Ishikawa (cell line): ENCODE measurements around the gene DNAL1.

Source experiments
- CEBPB ChIP-seq: IDR thresholded peaks from 2 replicates; pipeline ENCODE4 v1.6.1; 2012
- CREB1 ChIP-seq: IDR thresholded peaks from 2 replicates; pipeline ENCODE4 v1.6.1; 2012; ENCODE audit warnings: low read depth
- EGR1 ChIP-seq: IDR thresholded peaks from 2 replicates; pipeline ENCODE4 v1.6.1; 2012
- EP300 ChIP-seq: IDR thresholded peaks from 2 replicates; pipeline ENCODE4 v1.6.1; 2012; ENCODE audit warnings: borderline replicate concordance
- FOXM1 ChIP-seq: IDR thresholded peaks from 2 replicates; pipeline ENCODE4 v1.6.1; 2012; ENCODE audit warnings: low read depth, borderline replicate concordance
- NFIC ChIP-seq: IDR thresholded peaks from 2 replicates; pipeline ENCODE4 v1.6.1; 2012
- RAD21 ChIP-seq: IDR thresholded peaks from 2 replicates; pipeline ENCODE4 v1.6.1; 2012; ENCODE audit warnings: low read depth
- TAF1 ChIP-seq: IDR thresholded peaks from 2 replicates; pipeline ENCODE4 v1.6.1; 2012; ENCODE audit warnings: low read depth, mild to moderate bottlenecking
- TCF12 ChIP-seq: IDR thresholded peaks from 2 replicates; pipeline ENCODE4 v1.6.1; 2012; ENCODE audit warnings: low read depth
- TEAD4 ChIP-seq: IDR thresholded peaks from 2 replicates; pipeline ENCODE4 v1.6.1; 2012
- YY1 ChIP-seq: IDR thresholded peaks from 2 replicates; pipeline ENCODE4 v1.6.1; 2012; ENCODE audit warnings: low read depth
- ZBTB7A ChIP-seq: IDR thresholded peaks from 2 replicates; pipeline ENCODE4 v1.6.1; 2012; ENCODE audit warnings: low read depth
- TF ChIP-seq, protein P1 (sequence below): IDR thresholded peaks from 2 replicates; pipeline ENCODE4 v1.6.1; 2012
- TF ChIP-seq, protein P2 (sequence below): IDR thresholded peaks from 2 replicates; pipeline ENCODE4 v1.6.1; 2012
- TF ChIP-seq, protein P3 (sequence below): IDR thresholded peaks from 2 replicates; pipeline ENCODE4 v1.6.1; 2012; ENCODE audit warnings: low read depth, mild to moderate bottlenecking

The DNAL1 gene

DNA sequence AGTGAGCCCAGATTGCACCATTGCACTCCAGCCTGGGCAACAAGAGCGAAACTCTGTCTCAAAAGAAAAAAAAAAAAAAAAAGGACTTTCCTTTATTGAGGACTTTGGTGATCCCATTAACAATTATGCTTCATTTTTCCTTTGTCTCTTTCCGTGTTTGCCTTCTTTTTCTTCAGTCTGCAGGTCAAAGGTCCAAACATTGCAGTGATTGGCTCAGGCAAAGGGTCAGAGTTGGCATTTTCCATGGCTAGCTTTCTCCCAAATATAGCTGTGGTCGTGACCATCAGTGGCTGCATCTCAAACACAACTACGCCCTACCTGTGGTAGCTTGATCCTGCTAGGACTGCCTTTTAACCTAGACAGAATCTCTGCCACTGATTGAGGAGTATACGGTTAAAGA, 7.0 kb upstream of the DNAL1 start:
- TF ChIP-seq, protein P1, sequence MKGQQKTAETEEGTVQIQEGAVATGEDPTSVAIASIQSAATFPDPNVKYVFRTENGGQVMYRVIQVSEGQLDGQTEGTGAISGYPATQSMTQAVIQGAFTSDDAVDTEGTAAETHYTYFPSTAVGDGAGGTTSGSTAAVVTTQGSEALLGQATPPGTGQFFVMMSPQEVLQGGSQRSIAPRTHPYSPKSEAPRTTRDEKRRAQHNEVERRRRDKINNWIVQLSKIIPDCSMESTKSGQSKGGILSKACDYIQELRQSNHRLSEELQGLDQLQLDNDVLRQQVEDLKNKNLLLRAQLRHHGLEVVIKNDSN, result no peak
- TF ChIP-seq TEAD4 (no peak), EP300 (no peak), FOXM1 (no peak), TCF12 (no peak), CEBPB (no peak), NFIC (no peak), RAD21 (no peak), TAF1 (no peak)
- TF ChIP-seq, protein P2, sequence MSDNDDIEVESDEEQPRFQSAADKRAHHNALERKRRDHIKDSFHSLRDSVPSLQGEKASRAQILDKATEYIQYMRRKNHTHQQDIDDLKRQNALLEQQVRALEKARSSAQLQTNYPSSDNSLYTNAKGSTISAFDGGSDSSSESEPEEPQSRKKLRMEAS, result no peak
- TF ChIP-seq, protein P3, sequence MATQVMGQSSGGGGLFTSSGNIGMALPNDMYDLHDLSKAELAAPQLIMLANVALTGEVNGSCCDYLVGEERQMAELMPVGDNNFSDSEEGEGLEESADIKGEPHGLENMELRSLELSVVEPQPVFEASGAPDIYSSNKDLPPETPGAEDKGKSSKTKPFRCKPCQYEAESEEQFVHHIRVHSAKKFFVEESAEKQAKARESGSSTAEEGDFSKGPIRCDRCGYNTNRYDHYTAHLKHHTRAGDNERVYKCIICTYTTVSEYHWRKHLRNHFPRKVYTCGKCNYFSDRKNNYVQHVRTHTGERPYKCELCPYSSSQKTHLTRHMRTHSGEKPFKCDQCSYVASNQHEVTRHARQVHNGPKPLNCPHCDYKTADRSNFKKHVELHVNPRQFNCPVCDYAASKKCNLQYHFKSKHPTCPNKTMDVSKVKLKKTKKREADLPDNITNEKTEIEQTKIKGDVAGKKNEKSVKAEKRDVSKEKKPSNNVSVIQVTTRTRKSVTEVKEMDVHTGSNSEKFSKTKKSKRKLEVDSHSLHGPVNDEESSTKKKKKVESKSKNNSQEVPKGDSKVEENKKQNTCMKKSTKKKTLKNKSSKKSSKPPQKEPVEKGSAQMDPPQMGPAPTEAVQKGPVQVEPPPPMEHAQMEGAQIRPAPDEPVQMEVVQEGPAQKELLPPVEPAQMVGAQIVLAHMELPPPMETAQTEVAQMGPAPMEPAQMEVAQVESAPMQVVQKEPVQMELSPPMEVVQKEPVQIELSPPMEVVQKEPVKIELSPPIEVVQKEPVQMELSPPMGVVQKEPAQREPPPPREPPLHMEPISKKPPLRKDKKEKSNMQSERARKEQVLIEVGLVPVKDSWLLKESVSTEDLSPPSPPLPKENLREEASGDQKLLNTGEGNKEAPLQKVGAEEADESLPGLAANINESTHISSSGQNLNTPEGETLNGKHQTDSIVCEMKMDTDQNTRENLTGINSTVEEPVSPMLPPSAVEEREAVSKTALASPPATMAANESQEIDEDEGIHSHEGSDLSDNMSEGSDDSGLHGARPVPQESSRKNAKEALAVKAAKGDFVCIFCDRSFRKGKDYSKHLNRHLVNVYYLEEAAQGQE, result no peak

DNA sequence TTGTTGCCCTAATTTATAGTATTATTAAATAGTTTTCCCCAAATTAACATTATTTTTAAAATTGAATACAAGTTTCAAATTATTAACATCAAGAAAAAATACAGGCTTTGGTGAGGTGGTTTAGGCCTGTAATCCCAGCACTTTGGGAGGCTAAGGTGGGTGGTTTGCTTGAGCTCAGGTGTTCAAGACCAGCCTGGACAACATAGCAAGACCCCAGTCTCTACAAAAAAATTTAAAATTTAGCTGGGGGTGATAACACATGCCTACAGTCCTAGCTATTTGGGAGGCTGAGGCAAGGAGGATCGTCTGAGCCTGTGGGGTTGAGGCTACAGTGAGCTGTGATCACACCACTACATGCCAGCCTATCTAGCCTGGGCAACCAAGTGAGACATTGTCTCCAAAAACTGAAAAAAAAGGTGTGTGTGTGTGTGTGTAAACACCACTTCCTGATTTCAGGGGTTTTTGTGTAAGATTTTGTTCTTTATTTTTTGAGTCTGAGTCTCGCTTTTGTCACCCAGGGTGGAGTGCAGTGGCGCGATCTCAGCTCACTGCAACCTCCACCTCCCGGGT, 3.9 kb upstream of the DNAL1 start:
- TF ChIP-seq, protein P3, result no peak
- no peak for TF ChIP-seq CEBPB

DNA sequence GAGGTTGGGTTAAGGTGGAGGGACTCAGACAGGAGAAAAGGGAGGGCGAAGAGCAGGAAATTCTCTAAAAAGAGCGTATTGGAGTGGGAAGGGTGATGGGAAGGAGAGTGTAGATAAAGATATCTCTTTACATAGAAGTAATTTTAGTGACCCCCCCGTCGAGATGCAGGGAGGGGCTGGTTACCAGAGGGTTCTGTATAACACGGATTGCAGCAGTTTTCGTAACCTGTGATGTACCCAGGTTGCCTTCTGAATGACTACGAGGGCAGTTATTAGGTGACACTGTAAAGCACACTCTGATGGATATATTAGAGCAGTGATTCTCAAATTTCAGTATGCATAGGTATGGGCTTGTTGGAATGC, 443 bp downstream of the DNAL1 start:
- TF ChIP-seq TEAD4 (no peak), YY1 (no peak), TAF1 (no peak), EGR1 (no peak), ZBTB7A (no peak), TCF12 (no peak), EP300 (no peak), RAD21 (no peak), CREB1 (no peak), FOXM1 (no peak)
- TF ChIP-seq, protein P1, result no peak

DNA sequence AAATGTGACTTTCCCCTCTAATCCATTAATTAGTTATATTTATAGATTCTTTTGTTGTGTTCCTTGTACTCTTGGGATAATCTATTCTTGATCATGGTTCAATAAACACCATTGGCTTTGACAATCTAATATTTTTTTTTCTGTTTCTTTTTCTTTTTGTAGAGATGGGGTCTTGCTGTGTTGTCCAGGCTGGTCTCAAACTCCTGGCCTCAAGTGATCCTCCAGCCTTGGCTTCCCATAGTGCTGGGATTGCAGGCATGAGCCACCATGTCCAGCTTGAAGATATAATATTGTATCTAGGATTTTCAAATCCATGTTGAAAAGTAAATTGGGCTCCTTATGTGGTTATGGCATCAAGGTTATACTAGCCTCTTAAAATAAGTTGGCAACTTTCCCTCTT, 6.2 kb downstream of the DNAL1 start:
- no peak for TF ChIP-seq YY1
- TF ChIP-seq FOXM1, result no peak
- no peak for TF ChIP-seq ZBTB7A
- TF ChIP-seq EGR1, result no peak
- TF ChIP-seq, protein P3, result no peak
- no peak for TF ChIP-seq TCF12
- no peak for TF ChIP-seq TEAD4
- TF ChIP-seq CREB1, result no peak
- TF ChIP-seq RAD21, result no peak
- no peak for TF ChIP-seq NFIC
- TF ChIP-seq, protein P1, result no peak
- TF ChIP-seq, protein P2, result no peak
- no peak for TF ChIP-seq TAF1
- TF ChIP-seq CEBPB, result no peak
- no peak for TF ChIP-seq EP300

DNA sequence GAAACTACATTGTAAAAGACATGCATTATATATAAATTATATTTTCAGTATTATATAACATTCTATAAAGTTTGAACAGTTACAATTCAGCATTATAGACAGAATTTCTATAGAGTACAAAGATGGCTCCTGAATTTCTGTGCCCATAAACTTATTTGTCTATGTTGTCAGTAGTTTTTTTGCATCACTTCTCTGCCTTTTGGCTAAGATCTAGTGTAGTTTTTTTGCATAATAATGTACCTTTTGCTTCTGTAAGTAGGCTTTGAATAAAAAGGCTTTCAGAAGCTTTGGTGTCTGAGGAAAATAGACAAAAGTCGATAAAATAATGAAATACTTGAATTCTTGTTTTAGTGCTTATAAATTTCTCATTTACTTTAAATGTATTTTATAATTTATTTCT, 11.1 kb downstream of the DNAL1 start:
- TF ChIP-seq TAF1, result no peak
- no peak for TF ChIP-seq FOXM1
- no peak for TF ChIP-seq RAD21
- TF ChIP-seq CREB1, result no peak
- no peak for TF ChIP-seq TEAD4
- TF ChIP-seq, protein P1, result no peak
- no peak for TF ChIP-seq ZBTB7A
- no peak for TF ChIP-seq CEBPB
- TF ChIP-seq EP300, result no peak
- no peak for TF ChIP-seq NFIC
- TF ChIP-seq TCF12, result no peak
